ENCODE data around the gene CYB5R4. TPM values are rescaled to one million over a fixed set of nuclear protein-coding genes. Genes with fewer than 3 reads are reported as not detected.

CYB5R4 gene
- polyA plus RNA-seq, 1 donor from 2014 or later: 18.0 TPM

GRCh38 chr6:84007871-84008270 is 148.4 kb downstream of the CYB5R4 start:
- no peaks in the 10 kb centered on the region for H3K9me2 ChIP-seq (ENCODE audit: insufficient read depth, low read length)
- TF ChIP-seq CTCF (IDR thresholded peaks at IDR 0.05; ENCODE audit: poor library complexity, severe bottlenecking): no peak
- TF ChIP-seq RAD21 (conservative IDR thresholded peaks at IDR 0.05): no peak
- no peak for TF ChIP-seq EP300 (conservative IDR thresholded peaks at IDR 0.05; ENCODE audit: poor library complexity, severe bottlenecking)
- no peak for TF ChIP-seq SMC3 (conservative IDR thresholded peaks at IDR 0.05; ENCODE audit: poor library complexity)
- no peak for TF ChIP-seq TAF1 (IDR thresholded peaks at IDR 0.05; ENCODE audit: low read depth)
- TF ChIP-seq EZH2 (IDR thresholded peaks at IDR 0.05; ENCODE audit: borderline replicate concordance, insufficient read depth, low read length, poor library complexity, severe bottlenecking): no peak
- no peak for TF ChIP-seq POLR2AphosphoS5 (IDR thresholded peaks at IDR 0.05)
- no peak for TF ChIP-seq REST (IDR thresholded peaks at IDR 0.05; ENCODE audit: borderline replicate concordance)
- no peak for TF ChIP-seq MXI1 (conservative IDR thresholded peaks at IDR 0.05; ENCODE audit: poor library complexity, severe bottlenecking)
- H3K79me2 ChIP-seq (replicated peaks; ENCODE audit: insufficient read depth, low read length): no peaks in the 10 kb centered on the region
- H3F3A ChIP-seq (ENCODE audit: insufficient read depth, low read length, poor library complexity, severe bottlenecking): no peaks in the 10 kb centered on the region
- H4K20me1 ChIP-seq (ENCODE audit: insufficient read depth): no peaks in the 10 kb centered on the region
- H3K4me3 ChIP-seq (ENCODE audit: low read length): no peak overlapping the region
- H3K9ac ChIP-seq (ENCODE audit: low read length): no peak overlapping the region
- H3K36me3 ChIP-seq (ENCODE audit: insufficient read depth, low read length): no peaks in the 10 kb centered on the region
- no peaks in the 10 kb centered on the region for H3K27me3 ChIP-seq (ENCODE audit: insufficient read depth, low read depth, low read length)
- H2AFZ ChIP-seq (ENCODE audit: low read depth, low read length): no peak overlapping the region
- no peak overlapping the region for H3K27ac ChIP-seq (ENCODE audit: low read length)
- H3K9me3 ChIP-seq (ENCODE audit: low read length): no peaks in the 10 kb centered on the region
- H3K4me2 ChIP-seq (ENCODE audit: low read length): no peak overlapping the region

- no peaks in the 10 kb centered on the region for H3K36me3 ChIP-seq (ENCODE audit: insufficient read depth, low read length)
- H3F3A ChIP-seq (ENCODE audit: insufficient read depth, low read length, poor library complexity, severe bottlenecking): no peaks in the 10 kb centered on the region
- no peak overlapping the region for H3K9ac ChIP-seq (ENCODE audit: low read length)
- no peaks in the 10 kb centered on the region for H3K9me3 ChIP-seq (ENCODE audit: low read length)
- TF ChIP-seq POLR2AphosphoS5 (IDR thresholded peaks at IDR 0.05): no peak
- TF ChIP-seq RAD21 (conservative IDR thresholded peaks at IDR 0.05): no peak
- TF ChIP-seq MXI1 (conservative IDR thresholded peaks at IDR 0.05; ENCODE audit: poor library complexity, severe bottlenecking): no peak
- no peak for TF ChIP-seq TAF1 (IDR thresholded peaks at IDR 0.05; ENCODE audit: low read depth)
- no peak for TF ChIP-seq REST (IDR thresholded peaks at IDR 0.05; ENCODE audit: borderline replicate concordance)
- TF ChIP-seq EZH2 (IDR thresholded peaks at IDR 0.05; ENCODE audit: borderline replicate concordance, insufficient read depth, low read length, poor library complexity, severe bottlenecking): no peak
- no peak for TF ChIP-seq CTCF (IDR thresholded peaks at IDR 0.05; ENCODE audit: poor library complexity, severe bottlenecking)
- no peak for TF ChIP-seq SMC3 (conservative IDR thresholded peaks at IDR 0.05; ENCODE audit: poor library complexity)
- no peak overlapping the region for H3K4me2 ChIP-seq (ENCODE audit: low read length)
- H2AFZ ChIP-seq (ENCODE audit: low read depth, low read length): no peak overlapping the region
- H3K9me2 ChIP-seq (ENCODE audit: insufficient read depth, low read length): no peaks in the 10 kb centered on the region
- no peaks in the 10 kb centered on the region for H3K79me2 ChIP-seq (replicated peaks; ENCODE audit: insufficient read depth, low read length)
- H3K27ac ChIP-seq (ENCODE audit: low read length): no peak overlapping the region
- no peaks in the 10 kb centered on the region for H3K27me3 ChIP-seq (ENCODE audit: insufficient read depth, low read depth, low read length)
- H3K4me3 ChIP-seq (ENCODE audit: low read length): no peak overlapping the region
- H4K20me1 ChIP-seq (ENCODE audit: insufficient read depth): no peaks in the 10 kb centered on the region
Observed at GRCh38 chr6:84013354-84013753, 153.9 kb downstream of the CYB5R4 start.
